ENCODE data around the gene GLYAT.
"Not testable (repeated sequence)": the region's sequence is repeated elsewhere in the genome, so short reads cannot be mapped to it uniquely, and the experiment has no call there.

DNA sequence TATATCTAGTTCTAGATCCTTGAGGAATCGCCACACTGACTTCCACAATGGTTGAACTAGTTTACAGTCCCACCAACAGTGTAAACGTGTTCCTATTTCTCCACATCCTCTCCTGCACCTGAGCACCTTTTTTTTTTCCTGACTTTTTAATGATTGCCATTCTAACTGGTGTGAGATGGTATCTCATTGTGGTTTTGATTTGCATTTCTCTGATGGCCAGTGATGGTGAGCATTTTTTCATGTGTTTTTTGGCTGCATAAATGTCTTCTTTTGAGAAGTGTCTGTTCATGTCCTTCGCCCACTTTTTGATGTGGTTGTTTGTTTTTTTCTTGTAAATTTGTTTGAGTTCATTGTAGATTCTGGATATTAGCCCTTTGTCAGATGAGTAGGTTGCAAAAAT lies 34.9 kb downstream of the GLYAT start:
- TF ChIP-seq EZH2 (IDR thresholded peaks at IDR 0.05; ENCODE audit: borderline replicate concordance, low read depth, low read length, poor library complexity, severe bottlenecking) = not testable (repeated sequence)
- TF ChIP-seq, protein P1, sequence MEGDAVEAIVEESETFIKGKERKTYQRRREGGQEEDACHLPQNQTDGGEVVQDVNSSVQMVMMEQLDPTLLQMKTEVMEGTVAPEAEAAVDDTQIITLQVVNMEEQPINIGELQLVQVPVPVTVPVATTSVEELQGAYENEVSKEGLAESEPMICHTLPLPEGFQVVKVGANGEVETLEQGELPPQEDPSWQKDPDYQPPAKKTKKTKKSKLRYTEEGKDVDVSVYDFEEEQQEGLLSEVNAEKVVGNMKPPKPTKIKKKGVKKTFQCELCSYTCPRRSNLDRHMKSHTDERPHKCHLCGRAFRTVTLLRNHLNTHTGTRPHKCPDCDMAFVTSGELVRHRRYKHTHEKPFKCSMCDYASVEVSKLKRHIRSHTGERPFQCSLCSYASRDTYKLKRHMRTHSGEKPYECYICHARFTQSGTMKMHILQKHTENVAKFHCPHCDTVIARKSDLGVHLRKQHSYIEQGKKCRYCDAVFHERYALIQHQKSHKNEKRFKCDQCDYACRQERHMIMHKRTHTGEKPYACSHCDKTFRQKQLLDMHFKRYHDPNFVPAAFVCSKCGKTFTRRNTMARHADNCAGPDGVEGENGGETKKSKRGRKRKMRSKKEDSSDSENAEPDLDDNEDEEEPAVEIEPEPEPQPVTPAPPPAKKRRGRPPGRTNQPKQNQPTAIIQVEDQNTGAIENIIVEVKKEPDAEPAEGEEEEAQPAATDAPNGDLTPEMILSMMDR (conservative IDR thresholded peaks at IDR 0.05; ENCODE audit: low read depth, low read length) = not testable (repeated sequence)

All from A673 (cell line).